A549 treated with dexamethasone at 1 μM for 4 hours (cell line): ENCODE measurements around the gene FEM1B. TPM values are rescaled to one million over a fixed set of nuclear protein-coding genes. Genes with fewer than 3 reads are reported as not detected.

Experiments used
- total RNA-seq: library from RNA; stranded (reverse); fragments of 200-300 nt; extraction: Qiagen RNA extraction; gene quantifications from 5 replicates; pipeline ENCODE4 v1.2.3, GENCODE V29; 2022

Gene FEM1B
- total RNA-seq: 18.3 to 35.1 TPM (median 27.3 TPM) in 5 replicates

DNA sequence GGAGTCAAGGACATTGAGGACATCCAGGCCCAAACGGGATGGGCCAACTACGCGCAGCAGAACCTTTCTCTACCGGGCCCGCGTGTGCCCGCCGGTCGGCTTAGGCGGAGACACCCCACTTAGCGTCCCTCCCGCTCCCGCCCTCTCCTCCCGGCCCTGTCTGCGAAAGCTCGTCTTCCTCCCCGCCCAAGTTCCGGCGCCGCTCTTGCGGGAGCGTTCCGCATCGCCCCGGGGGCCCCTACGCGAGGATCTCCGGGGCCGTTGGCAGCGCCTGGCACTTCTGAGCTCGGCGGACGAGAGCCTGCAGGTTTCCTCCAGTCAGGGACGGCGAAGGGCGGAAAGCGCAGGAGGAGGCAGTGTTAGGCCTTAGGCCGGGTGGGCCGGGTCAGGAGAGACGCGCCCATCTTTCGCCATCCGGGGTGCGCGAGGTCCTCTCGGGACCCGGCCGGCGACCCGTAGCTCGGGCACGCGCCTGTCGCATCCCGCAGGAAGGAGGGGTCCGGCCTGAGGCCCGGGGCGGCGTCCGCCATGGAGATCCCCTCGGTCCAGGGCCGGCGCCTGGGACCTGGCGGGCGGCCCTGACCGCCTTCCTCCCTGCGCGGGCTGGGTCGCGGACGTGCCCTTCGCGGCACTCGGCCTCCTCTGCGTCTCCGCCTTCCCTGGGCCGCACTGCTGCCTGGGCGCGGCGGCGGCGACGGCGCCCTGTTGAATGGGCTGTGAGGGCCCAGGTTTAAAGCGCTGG is at the start of gene FEM1B:
TSS of gene FEM1B (plus strand) at position 143 of the 742 bp plus-strand sequence. CDS start 673 bp downstream, outside the sequence.

GRCh38 chr15:68229386-68230156 is 48.0 kb upstream of the FEM1B start, which contains the start of gene CLN6:
CLN6 (minus strand) TSS chr15:68229728; CDS start chr15:68229584, 144 bp downstream.

Other genes with a start within 250 kb of the FEM1B start
- gene PIAS1, start 223.4 kb upstream of the FEM1B start, total RNA-seq: 20.2 to 30.3 TPM (median 27.2 TPM) in 5 replicates
- gene CALML4, start 72.4 kb upstream of the FEM1B start, total RNA-seq: 5.9 to 9.6 TPM (median 8.6 TPM) in 5 replicates
- 58.1 to 86.4 TPM (median 80.3 TPM) in 5 replicates for gene CLN6, start 48.0 kb upstream of the FEM1B start, total RNA-seq
- 2.8 to 8.3 TPM (median 5.2 TPM) in 5 replicates for gene ITGA11, start 154.4 kb downstream of the FEM1B start, total RNA-seq